Measurements from ENCODE around the gene CRTC3.

Gene CRTC3

DNA sequence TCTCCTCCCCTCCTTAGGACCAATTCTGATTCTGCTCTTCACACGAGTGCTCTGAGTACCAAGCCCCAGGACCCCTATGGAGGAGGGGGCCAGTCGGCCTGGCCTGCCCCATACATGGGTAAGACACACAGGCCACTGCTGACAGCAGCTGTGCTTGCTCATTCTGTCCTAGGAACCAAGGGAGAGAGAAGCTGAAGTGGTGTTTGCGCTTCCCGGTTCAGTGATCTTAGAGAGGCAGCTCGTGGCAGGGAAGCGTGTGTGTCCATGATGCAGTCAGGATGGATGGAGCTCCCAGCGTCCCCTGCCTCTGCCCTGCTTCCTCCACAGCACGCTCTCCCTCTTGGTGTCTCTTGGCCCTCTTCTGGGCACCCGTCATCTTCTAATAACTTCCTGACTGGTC is 77.6 kb downstream of the CRTC3 start:
- Histone ChIP-seq H3K9me3 (ENCODE audit: insufficient read depth, low read depth, low read length) (no peaks in the 10 kb centered on the region), H4K20me1 (ENCODE audit: insufficient read depth, low read length, poor library complexity, severe bottlenecking) (no peaks in the 10 kb centered on the region), H3K4me3 (ENCODE audit: low read length, poor library complexity, severe bottlenecking) (no peak overlapping the region), H3K36me3 (ENCODE audit: insufficient read depth, low read length) (peaks cover 4% of the 10 kb centered on the region; the same call in 1 of the 2 replicates), H3F3A (ENCODE audit: low read depth) (no peaks in the 10 kb centered on the region), H3K4me1 (ENCODE audit: insufficient read depth, low read length, poor library complexity, severe bottlenecking) (no peaks in the 10 kb centered on the region), H3K79me2 (ENCODE audit: insufficient read depth, low read length) (no peaks in the 10 kb centered on the region), H3K4me2 (ENCODE audit: low read depth, low read length, poor library complexity, severe bottlenecking) (no peak overlapping the region), H3K9me2 (replicated peaks; ENCODE audit: low read depth, low read length) (no peaks in the 10 kb centered on the region), H2AFZ (ENCODE audit: low read length) (no peak overlapping the region), H3K27me3 (ENCODE audit: insufficient read depth, low read length, poor library complexity, severe bottlenecking) (no peaks in the 10 kb centered on the region), H3K9ac (ENCODE audit: low read depth, low read length, poor library complexity, severe bottlenecking) (no peak overlapping the region)
- TF ChIP-seq, protein P1, sequence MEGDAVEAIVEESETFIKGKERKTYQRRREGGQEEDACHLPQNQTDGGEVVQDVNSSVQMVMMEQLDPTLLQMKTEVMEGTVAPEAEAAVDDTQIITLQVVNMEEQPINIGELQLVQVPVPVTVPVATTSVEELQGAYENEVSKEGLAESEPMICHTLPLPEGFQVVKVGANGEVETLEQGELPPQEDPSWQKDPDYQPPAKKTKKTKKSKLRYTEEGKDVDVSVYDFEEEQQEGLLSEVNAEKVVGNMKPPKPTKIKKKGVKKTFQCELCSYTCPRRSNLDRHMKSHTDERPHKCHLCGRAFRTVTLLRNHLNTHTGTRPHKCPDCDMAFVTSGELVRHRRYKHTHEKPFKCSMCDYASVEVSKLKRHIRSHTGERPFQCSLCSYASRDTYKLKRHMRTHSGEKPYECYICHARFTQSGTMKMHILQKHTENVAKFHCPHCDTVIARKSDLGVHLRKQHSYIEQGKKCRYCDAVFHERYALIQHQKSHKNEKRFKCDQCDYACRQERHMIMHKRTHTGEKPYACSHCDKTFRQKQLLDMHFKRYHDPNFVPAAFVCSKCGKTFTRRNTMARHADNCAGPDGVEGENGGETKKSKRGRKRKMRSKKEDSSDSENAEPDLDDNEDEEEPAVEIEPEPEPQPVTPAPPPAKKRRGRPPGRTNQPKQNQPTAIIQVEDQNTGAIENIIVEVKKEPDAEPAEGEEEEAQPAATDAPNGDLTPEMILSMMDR (conservative IDR thresholded peaks at IDR 0.05; ENCODE audit: low read length), result no peak
- no peak for TF ChIP-seq EZH2phosphoT487 (IDR thresholded peaks at IDR 0.05; ENCODE audit: borderline replicate concordance)

GRCh38 chr15:90609242-90610180 is 79.8 kb downstream of the CRTC3 start:
- Histone ChIP-seq H3F3A (ENCODE audit: low read depth) (peaks cover 7% of the 10 kb centered on the region; the same call in 1 of the 2 replicates), H3K4me2 (ENCODE audit: low read depth, low read length, poor library complexity, severe bottlenecking) (no peak overlapping the region), H3K9me2 (replicated peaks; ENCODE audit: low read depth, low read length) (no peaks in the 10 kb centered on the region), H3K27me3 (ENCODE audit: insufficient read depth, low read length, poor library complexity, severe bottlenecking) (no peaks in the 10 kb centered on the region), H4K20me1 (ENCODE audit: insufficient read depth, low read length, poor library complexity, severe bottlenecking) (no peaks in the 10 kb centered on the region), H2AFZ (ENCODE audit: low read length) (no peak overlapping the region), H3K9ac (ENCODE audit: low read depth, low read length, poor library complexity, severe bottlenecking) (no peak overlapping the region), H3K9me3 (ENCODE audit: insufficient read depth, low read depth, low read length) (no peaks in the 10 kb centered on the region), H3K4me1 (ENCODE audit: insufficient read depth, low read length, poor library complexity, severe bottlenecking) (peaks cover 5% of the 10 kb centered on the region), H3K4me3 (ENCODE audit: low read length, poor library complexity, severe bottlenecking) (no peak overlapping the region), H3K36me3 (ENCODE audit: insufficient read depth, low read length) (peaks cover 10% of the 10 kb centered on the region; the same call in 1 of the 2 replicates), H3K79me2 (ENCODE audit: insufficient read depth, low read length) (no peaks in the 10 kb centered on the region)
- TF ChIP-seq EZH2phosphoT487 (IDR thresholded peaks at IDR 0.05; ENCODE audit: borderline replicate concordance), result no peak
- TF ChIP-seq, protein P1 (conservative IDR thresholded peaks at IDR 0.05; ENCODE audit: low read length), result no peak

DNA sequence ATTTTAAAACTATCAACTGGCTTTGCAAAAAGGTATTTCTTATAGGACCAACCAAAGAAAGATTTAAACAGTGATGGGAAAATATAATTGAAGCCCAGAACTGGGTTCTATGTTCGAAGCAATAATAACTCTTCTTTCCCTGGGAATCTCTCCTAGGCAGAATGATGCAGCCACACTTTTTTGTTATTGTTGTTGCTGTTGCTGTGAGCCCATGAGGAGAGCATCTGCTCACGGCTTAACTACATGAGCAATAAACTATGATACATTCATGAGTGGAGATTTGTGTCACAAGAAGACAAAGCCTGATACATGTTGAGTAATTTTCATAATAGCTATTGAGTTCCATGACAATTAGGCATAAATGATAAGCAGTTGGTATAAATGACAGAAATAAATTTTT is 80.5 kb downstream of the CRTC3 start:
- peaks cover 7% of the 10 kb centered on the region for H3K4me1 ChIP-seq (ENCODE audit: insufficient read depth, low read length, poor library complexity, severe bottlenecking)
- no peak overlapping the region for H2AFZ ChIP-seq (ENCODE audit: low read length)
- no peak overlapping the region for H3K4me3 ChIP-seq (ENCODE audit: low read length, poor library complexity, severe bottlenecking)
- no peaks in the 10 kb centered on the region for H4K20me1 ChIP-seq (ENCODE audit: insufficient read depth, low read length, poor library complexity, severe bottlenecking)
- H3K4me2 ChIP-seq (ENCODE audit: low read depth, low read length, poor library complexity, severe bottlenecking), result no peak overlapping the region
- TF ChIP-seq EZH2phosphoT487 (IDR thresholded peaks at IDR 0.05; ENCODE audit: borderline replicate concordance), result no peak
- TF ChIP-seq, protein P1 (conservative IDR thresholded peaks at IDR 0.05; ENCODE audit: low read length), result no peak
- H3F3A ChIP-seq (ENCODE audit: low read depth), result peaks cover 7% of the 10 kb centered on the region; the same call in 1 of the 2 replicates
- no peaks in the 10 kb centered on the region for H3K79me2 ChIP-seq (ENCODE audit: insufficient read depth, low read length)
- peaks cover 10% of the 10 kb centered on the region; the same call in 1 of the 2 replicates for H3K36me3 ChIP-seq (ENCODE audit: insufficient read depth, low read length)
- no peaks in the 10 kb centered on the region for H3K9me3 ChIP-seq (ENCODE audit: insufficient read depth, low read depth, low read length)
- no peak overlapping the region for H3K9ac ChIP-seq (ENCODE audit: low read depth, low read length, poor library complexity, severe bottlenecking)
- H3K9me2 ChIP-seq (replicated peaks; ENCODE audit: low read depth, low read length), result no peaks in the 10 kb centered on the region
- H3K27me3 ChIP-seq (ENCODE audit: insufficient read depth, low read length, poor library complexity, severe bottlenecking), result no peaks in the 10 kb centered on the region
